GM12878 (cell line): ENCODE results near the gene HOXB6. TPM values are rescaled to one million over a fixed set of nuclear protein-coding genes. Genes with fewer than 3 reads are reported as not detected.

Experiments used
- MEF2A ChIP-seq: IDR thresholded peaks from 2 replicates; pipeline ENCODE4 v1.6.1; 2011; ENCODE audit warnings: low read depth, mild to moderate bottlenecking, low read length, moderate library complexity; ENCODE audit not compliant: insufficient read depth
- NFYA ChIP-seq: IDR thresholded peaks from 2 replicates; pipeline ENCODE4 v1.6.1; 2011; ENCODE audit warnings: low read depth, mild to moderate bottlenecking, low read length, improper control_type of control experiment, borderline replicate concordance
- polyA plus RNA-seq, 11 experiments: library from polyadenylated mRNA; depleted of rRNA in 4 of 11; unstranded in 6 of 11; stranded (reverse) in 5 of 11; fragments of >200 nt; fragmentation: Nextera tagmentation in 4 of 11; fragmentation: Illumina TruSeq in 1 of 11; extraction: Ambion mirVana in 4 of 11; extraction: Trizol in 1 of 11; gene quantifications; 1 replicate in 1 of 11; 2 replicates in 10 of 11; pipeline versions ENCODE4 v1.2.1 to v1.2.3, GENCODE V29; 2011 to 2016; ENCODE audit warnings: inconsistent platforms in 2 of 11, missing spikeins in 2 of 11, low read depth in 1 of 11
- total RNA-seq, 4 experiments: library from RNA; depleted of rRNA in 3 of 4; stranded (reverse); fragments of >200 nt in 3 of 4; fragmentation: Illumina TruSeq in 1 of 4; extraction: Trizol in 1 of 4; gene quantifications; 2 replicates each; pipeline versions ENCODE4 v1.2.1 to v1.2.3, GENCODE V29; 2013 to 2021
- TF ChIP-seq, protein P1 (sequence below): fragments of 450-650 bp; IDR thresholded peaks from 2 replicates; pipeline ENCODE4 v1.6.1; 2018; ENCODE audit warnings: mild to moderate bottlenecking, low read depth, moderate library complexity; ENCODE audit not compliant: partially characterized antibody
- TF ChIP-seq, protein P2 (sequence below): fragments of 450-650 bp; IDR thresholded peaks from 2 replicates; pipeline ENCODE4 v1.6.1; 2017; ENCODE audit warnings: mild to moderate bottlenecking, low read depth, inconsistent platforms; ENCODE audit not compliant: poor library complexity, severe bottlenecking
- TF ChIP-seq, protein P3 (sequence below): fragments of 450-650 bp; IDR thresholded peaks from 2 replicates; pipeline ENCODE4 v1.6.1; 2014; ENCODE audit warnings: mild to moderate bottlenecking

HOXB6 gene
- total and polyA plus RNA-seq, 10 of the 15 experiments (the other 5 are each of a cell fraction or from before 2014, with no cell fraction given), result 0.04 to 0.51 (median 0.09) TPM; not detected in 2

DNA sequence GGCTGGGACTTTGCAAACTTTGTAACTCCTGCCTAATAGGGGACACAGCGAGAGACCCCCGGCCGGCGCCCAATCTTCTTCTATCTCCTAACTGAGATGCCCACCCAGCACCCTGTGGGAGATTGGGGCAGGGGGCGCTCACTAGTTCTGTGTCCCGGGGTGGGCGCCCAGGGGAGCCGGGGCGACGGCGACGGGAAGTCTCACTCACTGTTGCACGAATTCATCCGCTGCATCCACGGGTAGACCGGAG is 7.3 kb downstream of the HOXB6 start (continued):
- TF ChIP-seq, protein P1, sequence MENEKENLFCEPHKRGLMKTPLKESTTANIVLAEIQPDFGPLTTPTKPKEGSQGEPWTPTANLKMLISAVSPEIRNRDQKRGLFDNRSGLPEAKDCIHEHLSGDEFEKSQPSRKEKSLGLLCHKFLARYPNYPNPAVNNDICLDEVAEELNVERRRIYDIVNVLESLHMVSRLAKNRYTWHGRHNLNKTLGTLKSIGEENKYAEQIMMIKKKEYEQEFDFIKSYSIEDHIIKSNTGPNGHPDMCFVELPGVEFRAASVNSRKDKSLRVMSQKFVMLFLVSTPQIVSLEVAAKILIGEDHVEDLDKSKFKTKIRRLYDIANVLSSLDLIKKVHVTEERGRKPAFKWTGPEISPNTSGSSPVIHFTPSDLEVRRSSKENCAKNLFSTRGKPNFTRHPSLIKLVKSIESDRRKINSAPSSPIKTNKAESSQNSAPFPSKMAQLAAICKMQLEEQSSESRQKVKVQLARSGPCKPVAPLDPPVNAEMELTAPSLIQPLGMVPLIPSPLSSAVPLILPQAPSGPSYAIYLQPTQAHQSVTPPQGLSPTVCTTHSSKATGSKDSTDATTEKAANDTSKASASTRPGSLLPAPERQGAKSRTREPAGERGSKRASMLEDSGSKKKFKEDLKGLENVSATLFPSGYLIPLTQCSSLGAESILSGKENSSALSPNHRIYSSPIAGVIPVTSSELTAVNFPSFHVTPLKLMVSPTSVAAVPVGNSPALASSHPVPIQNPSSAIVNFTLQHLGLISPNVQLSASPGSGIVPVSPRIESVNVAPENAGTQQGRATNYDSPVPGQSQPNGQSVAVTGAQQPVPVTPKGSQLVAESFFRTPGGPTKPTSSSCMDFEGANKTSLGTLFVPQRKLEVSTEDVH, result no peak
- TF ChIP-seq, protein P2, sequence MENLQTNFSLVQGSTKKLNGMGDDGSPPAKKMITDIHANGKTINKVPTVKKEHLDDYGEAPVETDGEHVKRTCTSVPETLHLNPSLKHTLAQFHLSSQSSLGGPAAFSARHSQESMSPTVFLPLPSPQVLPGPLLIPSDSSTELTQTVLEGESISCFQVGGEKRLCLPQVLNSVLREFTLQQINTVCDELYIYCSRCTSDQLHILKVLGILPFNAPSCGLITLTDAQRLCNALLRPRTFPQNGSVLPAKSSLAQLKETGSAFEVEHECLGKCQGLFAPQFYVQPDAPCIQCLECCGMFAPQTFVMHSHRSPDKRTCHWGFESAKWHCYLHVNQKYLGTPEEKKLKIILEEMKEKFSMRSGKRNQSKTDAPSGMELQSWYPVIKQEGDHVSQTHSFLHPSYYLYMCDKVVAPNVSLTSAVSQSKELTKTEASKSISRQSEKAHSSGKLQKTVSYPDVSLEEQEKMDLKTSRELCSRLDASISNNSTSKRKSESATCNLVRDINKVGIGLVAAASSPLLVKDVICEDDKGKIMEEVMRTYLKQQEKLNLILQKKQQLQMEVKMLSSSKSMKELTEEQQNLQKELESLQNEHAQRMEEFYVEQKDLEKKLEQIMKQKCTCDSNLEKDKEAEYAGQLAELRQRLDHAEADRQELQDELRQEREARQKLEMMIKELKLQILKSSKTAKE, result no peak
- TF ChIP-seq, protein P3, sequence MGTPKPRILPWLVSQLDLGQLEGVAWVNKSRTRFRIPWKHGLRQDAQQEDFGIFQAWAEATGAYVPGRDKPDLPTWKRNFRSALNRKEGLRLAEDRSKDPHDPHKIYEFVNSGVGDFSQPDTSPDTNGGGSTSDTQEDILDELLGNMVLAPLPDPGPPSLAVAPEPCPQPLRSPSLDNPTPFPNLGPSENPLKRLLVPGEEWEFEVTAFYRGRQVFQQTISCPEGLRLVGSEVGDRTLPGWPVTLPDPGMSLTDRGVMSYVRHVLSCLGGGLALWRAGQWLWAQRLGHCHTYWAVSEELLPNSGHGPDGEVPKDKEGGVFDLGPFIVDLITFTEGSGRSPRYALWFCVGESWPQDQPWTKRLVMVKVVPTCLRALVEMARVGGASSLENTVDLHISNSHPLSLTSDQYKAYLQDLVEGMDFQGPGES, result no peak
- TF ChIP-seq NFYA (no peak), MEF2A (no peak)
